Stomach (tissue), 9 donors: Measurements from ENCODE around the gene ELANE. TPM values are rescaled to one million over a fixed set of nuclear protein-coding genes. Genes with fewer than 3 reads are reported as not detected.

Source experiments
- DNase-seq, 2 donors: peaks; one replicate each; pipeline versions ENCODE4 v3.0.0 to v3.0.0-alpha.2; 2013 to 2019
- H3K27ac ChIP-seq, 5 donors: fragments of 200-600 bp in 4 of 5; sonication (generic) in 4 of 5; one replicate each; pipeline ENCODE4 v1.5.1; 2013 to 2019; ENCODE audit warnings: mild to moderate bottlenecking in 1 of 5, moderate library complexity in 1 of 5
- H3K27me3 ChIP-seq, 3 donors: fragments of 200-600 bp; sonication (generic); one replicate each; pipeline ENCODE4 v1.5.1; 2017 to 2019; ENCODE audit warnings: mixed run types in 1 of 3
- H3K36me3 ChIP-seq, 4 donors: fragments of 200-600 bp; sonication (generic); 1 replicate in 3 of 4; 2 replicates in 1 of 4; pipeline ENCODE4 v1.5.1; 2016 to 2019
- H3K4me1 ChIP-seq, 4 donors: fragments of 200-600 bp; sonication (generic); one replicate each; pipeline ENCODE4 v1.5.1; 2016 to 2019
- H3K4me3 ChIP-seq, 4 donors: fragments of 200-600 bp; sonication (generic) in 3 of 4; one replicate each; pipeline ENCODE4 v1.5.1; 2016 to 2019; ENCODE audit warnings: mild to moderate bottlenecking in 1 of 4
- H3K9me3 ChIP-seq, 4 donors: fragments of 200-600 bp; sonication (generic); one replicate each; pipeline ENCODE4 v1.5.1; 2016 to 2019
- EP300 ChIP-seq: sonication (generic); formaldehyde crosslinking; IDR thresholded peaks from one replicate; pipeline ENCODE4 v1.6.1; 2017; ENCODE audit warnings: antibody characterized with exemption
- POLR2A ChIP-seq, 4 donors: fragments of 450-650 bp; IDR thresholded peaks; one replicate each; pipeline ENCODE4 v1.6.1; 2016; ENCODE audit warnings: antibody characterized with exemption in 4 of 4, control low read depth in 2 of 4, mild to moderate bottlenecking in 1 of 4, moderate library complexity in 1 of 4
- POLR2AphosphoS5 ChIP-seq, 3 donors: sonication (generic); formaldehyde crosslinking; IDR thresholded peaks; one replicate each; pipeline ENCODE4 v1.6.1; 2016; ENCODE audit warnings: antibody characterized with exemption in 3 of 3
- WGBS, 5 donors: extraction: QIAGEN DNeasy Blood & Tissue Kit in 3 of 5; methylation state at CpG; one replicate each; pipeline versions ENCODE4 v1.1.5 to v1.1.7; 2013 to 2018; 5-methylcytosine and 5-hydroxymethylcytosine counted together
- intact Hi-C: fragments of 100-400 bp; cut with DNase I; formaldehyde crosslinking; loops from one replicate; pipeline ENCODE4 v1.15.1; 2023; ENCODE audit warnings: low total_unique reads
- polyA plus RNA-seq, 3 donors: library from polyadenylated mRNA; stranded (reverse); fragments of 200-250 nt; gene quantifications; one replicate each; pipeline ENCODE4 v1.2.3, GENCODE V29; 2013
- total RNA-seq, 5 donors: library from RNA; depleted of rRNA; stranded (reverse); fragments of >200 nt; gene quantifications; one replicate each; pipeline versions ENCODE4 v1.1.0 to v1.2.3, GENCODE V29; 2014 to 2016
- TF ChIP-seq, protein P1 (sequence below), 7 experiments: fragments of 450-650 bp in 4 of 7; fragments of 200-600 bp in 3 of 7; sonication (generic) in 3 of 7; IDR thresholded peaks; one replicate each; pipeline ENCODE4 v1.5.1; 2016 to 2019; ENCODE audit warnings: antibody characterized with exemption in 7 of 7, control low read depth in 2 of 7, mild to moderate bottlenecking in 1 of 7
- donor health status: healthy with polysubstance abuse.
- donor health status: Bipolar disorder and iron deficiency.
- donor health status: healthy.

Gene ELANE
- total and polyA plus RNA-seq, 8 donors, result 1.1 to 10.5 (median 3.2) TPM; not detected in 4

DNA sequence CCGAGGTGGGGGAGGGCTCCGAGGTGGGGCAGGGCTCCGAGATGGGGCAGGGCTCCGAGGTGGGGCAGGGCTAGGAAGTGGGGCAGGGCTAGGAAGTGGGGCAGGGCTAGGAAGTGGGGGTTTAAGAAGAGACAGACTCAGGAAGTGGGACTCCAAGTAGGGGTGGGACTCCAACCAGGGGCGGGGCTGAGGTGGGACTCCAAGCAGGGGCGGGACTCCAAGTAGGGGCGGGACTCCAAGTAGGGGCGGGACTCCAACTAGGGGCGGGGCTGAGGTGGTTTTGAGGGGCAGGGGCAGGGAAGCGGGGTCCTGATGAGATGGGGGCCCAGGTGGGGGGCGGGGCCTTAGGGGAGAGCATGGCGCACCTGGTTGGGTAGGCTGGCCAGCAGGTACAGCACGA lies 21.0 kb downstream of the ELANE start:
- intact Hi-C loops, result no loop called here
- DNase-seq, result peak in 1 of 2 donors; percentile 75
- TF ChIP-seq POLR2A (IDR thresholded peaks at IDR 0.05) (no peak), EP300 (no peak), POLR2AphosphoS5 (IDR thresholded peaks at IDR 0.05) (no peak)
- TF ChIP-seq, protein P1, sequence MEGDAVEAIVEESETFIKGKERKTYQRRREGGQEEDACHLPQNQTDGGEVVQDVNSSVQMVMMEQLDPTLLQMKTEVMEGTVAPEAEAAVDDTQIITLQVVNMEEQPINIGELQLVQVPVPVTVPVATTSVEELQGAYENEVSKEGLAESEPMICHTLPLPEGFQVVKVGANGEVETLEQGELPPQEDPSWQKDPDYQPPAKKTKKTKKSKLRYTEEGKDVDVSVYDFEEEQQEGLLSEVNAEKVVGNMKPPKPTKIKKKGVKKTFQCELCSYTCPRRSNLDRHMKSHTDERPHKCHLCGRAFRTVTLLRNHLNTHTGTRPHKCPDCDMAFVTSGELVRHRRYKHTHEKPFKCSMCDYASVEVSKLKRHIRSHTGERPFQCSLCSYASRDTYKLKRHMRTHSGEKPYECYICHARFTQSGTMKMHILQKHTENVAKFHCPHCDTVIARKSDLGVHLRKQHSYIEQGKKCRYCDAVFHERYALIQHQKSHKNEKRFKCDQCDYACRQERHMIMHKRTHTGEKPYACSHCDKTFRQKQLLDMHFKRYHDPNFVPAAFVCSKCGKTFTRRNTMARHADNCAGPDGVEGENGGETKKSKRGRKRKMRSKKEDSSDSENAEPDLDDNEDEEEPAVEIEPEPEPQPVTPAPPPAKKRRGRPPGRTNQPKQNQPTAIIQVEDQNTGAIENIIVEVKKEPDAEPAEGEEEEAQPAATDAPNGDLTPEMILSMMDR (IDR thresholded peaks at IDR 0.05), result no peak
- 71 to 100% (median 79%) methylated on average over 2 to 13 of the region's 13 CpGs for WGBS, 5 donors
- Histone ChIP-seq H3K36me3 (peaks cover 19 to 87% (median 81%) of the 10 kb centered on the region in 4 donors), H3K27ac (peak overlapping the region in 2 of 5 donors; percentile 20 to 73), H3K4me1 (peaks cover 12 to 49% (median 33%) of the 10 kb centered on the region in 4 donors), H3K9me3 (no peaks in the 10 kb centered on the region), H3K27me3 (no peaks in the 10 kb centered on the region), H3K4me3 (peak overlapping the region in 1 of 4 donors; percentile 15)

- no peak for DNase-seq
- intact Hi-C loops, result no loop called here
- H3K27ac ChIP-seq, result peak overlapping the region in 1 of 5 donors; percentile 20
- H3K36me3 ChIP-seq, result peaks cover 16 to 84% (median 77%) of the 10 kb centered on the region in 4 donors
- WGBS, 5 donors, result 84 to 94% (median 89%) methylated on average over 9 to 22 of the region's 22 CpGs
- no peak overlapping the region for H3K4me3 ChIP-seq
- TF ChIP-seq POLR2AphosphoS5 (IDR thresholded peaks at IDR 0.05), result no peak
- no peak for TF ChIP-seq EP300
- TF ChIP-seq, protein P1 (IDR thresholded peaks at IDR 0.05), result no peak
- no peak for TF ChIP-seq POLR2A (IDR thresholded peaks at IDR 0.05)
- no peaks in the 10 kb centered on the region for H3K27me3 ChIP-seq
- H3K4me1 ChIP-seq, result peaks cover 12 to 44% (median 32%) of the 10 kb centered on the region in 4 donors
- no peaks in the 10 kb centered on the region for H3K9me3 ChIP-seq
Measured at GRCh38 chr19:873561-874041, 21.5 kb downstream of the ELANE start.

GRCh38 chr19:875265-875879 lies 23.3 kb downstream of the ELANE start:
- Histone ChIP-seq H3K27ac (no peak overlapping the region), H3K27me3 (no peaks in the 10 kb centered on the region), H3K9me3 (no peaks in the 10 kb centered on the region), H3K4me3 (no peak overlapping the region), H3K4me1 (peaks cover 9 to 31% (median 20%) of the 10 kb centered on the region in 4 donors), H3K36me3 (peaks cover 23 to 84% (median 75%) of the 10 kb centered on the region in 4 donors)
- TF ChIP-seq, protein P1 (IDR thresholded peaks at IDR 0.05), result no peak
- no peak for TF ChIP-seq POLR2A (IDR thresholded peaks at IDR 0.05)
- TF ChIP-seq POLR2AphosphoS5 (IDR thresholded peaks at IDR 0.05), result no peak
- TF ChIP-seq EP300, result no peak
- intact Hi-C loops, result no loop called here
- no peak for DNase-seq
- WGBS, 5 donors, result 91 to 96% (median 94%) methylated on average over 25 to 28 of the region's 28 CpGs

DNA sequence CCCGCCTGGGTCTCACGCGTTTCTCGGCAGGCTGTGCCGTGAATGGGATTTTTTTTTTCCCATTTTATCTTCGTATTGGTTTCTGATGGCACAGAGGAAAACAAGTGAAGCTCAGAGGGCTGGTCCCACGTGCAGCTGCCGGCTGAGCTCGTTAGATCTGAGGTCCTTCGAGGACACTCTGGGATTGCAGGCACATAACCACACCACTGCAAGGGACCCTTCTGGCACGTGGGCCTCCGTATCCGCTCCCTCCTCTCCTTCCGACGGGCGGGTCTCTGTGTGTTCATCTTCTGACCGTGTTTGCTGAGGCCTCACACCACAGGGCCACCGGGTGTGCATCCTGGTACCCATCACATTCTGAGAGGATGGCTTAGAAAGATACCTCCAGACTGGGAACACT lies 24.0 kb downstream of the ELANE start:
- Histone ChIP-seq H3K4me1 (peaks cover 9 to 25% (median 14%) of the 10 kb centered on the region in 4 donors), H3K9me3 (no peaks in the 10 kb centered on the region), H3K36me3 (peaks cover 22 to 84% (median 75%) of the 10 kb centered on the region in 4 donors), H3K27ac (no peak overlapping the region), H3K27me3 (no peaks in the 10 kb centered on the region), H3K4me3 (no peak overlapping the region)
- TF ChIP-seq POLR2AphosphoS5 (IDR thresholded peaks at IDR 0.05) (no peak), EP300 (no peak), POLR2A (IDR thresholded peaks at IDR 0.05) (no peak)
- TF ChIP-seq, protein P1 (IDR thresholded peaks at IDR 0.05), result no peak
- intact Hi-C loops, result no loop called here
- DNase-seq, result no peak
- 72 to 82% (median 77%) methylated on average over 18 of the region's 18 CpGs for WGBS, 5 donors
